Activated T-cell treated with anti-CD3 and anti-CD28 coated beads, Interleukin-2, amount 50 U/mL, for 72 hours (primary cell): ENCODE results near the gene DAPK2. TPM values are rescaled to one million over a fixed set of nuclear protein-coding genes. Genes with fewer than 3 reads are reported as not detected.

Experiments
- ATAC-seq, 2 donors: fragments of 150-1000 bp; cut with Tn5 transposase; replicated peaks in 1 of 2; 2 replicates each; pipeline ENCODE4 v1.10.0; 2021; ENCODE audit warnings: moderate library complexity in 2 of 2, mild to moderate bottlenecking in 1 of 2
- DNase-seq, 2 donors: peaks; one replicate each; pipeline ENCODE4 v3.0.0; 2021 to 2022; ENCODE audit warnings: mixed read lengths in 1 of 2
- H3K27ac Mint-ChIP-seq: one replicate; pipeline ENCODE4 v1.8.0; 2022; ENCODE audit warnings: mild to moderate bottlenecking, moderate library complexity, mixed read lengths
- H3K27me3 Mint-ChIP-seq: one replicate; pipeline ENCODE4 v1.8.0; 2022; ENCODE audit warnings: low read depth, mixed read lengths
- H3K36me3 Mint-ChIP-seq, 2 donors: one replicate each; pipeline ENCODE4 v1.8.0; 2022; ENCODE audit warnings: mixed read lengths in 2 of 2, mild to moderate bottlenecking in 1 of 2; ENCODE audit not compliant: insufficient read depth in 2 of 2
- H3K4me1 Mint-ChIP-seq: one replicate; pipeline ENCODE4 v1.8.0; 2022; ENCODE audit warnings: low read depth, mixed read lengths
- H3K4me3 Mint-ChIP-seq, 2 donors: one replicate each; pipeline ENCODE4 v1.8.0; 2022; ENCODE audit warnings: mild to moderate bottlenecking in 2 of 2, mixed read lengths in 2 of 2, moderate library complexity in 2 of 2
- H3K9me3 Mint-ChIP-seq, 2 donors: one replicate each; pipeline ENCODE4 v1.8.0; 2022; ENCODE audit warnings: mixed read lengths in 2 of 2
- total RNA-seq, 2 donors: library from RNA; stranded (reverse); gene quantifications; one replicate each; pipeline ENCODE4 v1.2.3, GENCODE V29; 2022

Gene DAPK2
- total RNA-seq, 2 donors from 2014 or later, result 2.3 to 3.3 TPM

GRCh38 chr15:64050281-64051092 lies 4.2 kb upstream of the DAPK2 start:
- H3K9me3 Mint-ChIP-seq, result no peaks in the 10 kb centered on the region
- peaks cover 18% of the 10 kb centered on the region for H3K27me3 Mint-ChIP-seq
- H3K36me3 Mint-ChIP-seq, result no peaks in the 10 kb centered on the region
- no peak overlapping the region for H3K27ac Mint-ChIP-seq
- no peak overlapping the region for H3K4me3 Mint-ChIP-seq
- DNase-seq (no peak), ATAC-seq (no peak)
- peaks cover 26% of the 10 kb centered on the region for H3K4me1 Mint-ChIP-seq

- DNase-seq (no peak), ATAC-seq (no peak)
- Mint-ChIP-seq H3K27me3 (peaks cover 30% of the 10 kb centered on the region), H3K27ac (no peak overlapping the region), H3K9me3 (no peaks in the 10 kb centered on the region), H3K4me1 (peaks cover 32% of the 10 kb centered on the region), H3K36me3 (no peaks in the 10 kb centered on the region), H3K4me3 (no peak overlapping the region)
Observed at GRCh38 chr15:64048781-64049460, 2.6 kb upstream of the DAPK2 start.

GRCh38 chr15:64045774-64046420 lies 388 bp downstream of the DAPK2 start:
- ATAC-seq, result peak; percentile 65 to 66
- Mint-ChIP-seq H3K4me3 (peak overlapping the region; percentile 60 to 64), H3K27me3 (peaks cover 30% of the 10 kb centered on the region), H3K36me3 (no peaks in the 10 kb centered on the region), H3K27ac (no peak overlapping the region), H3K4me1 (peaks cover 32% of the 10 kb centered on the region), H3K9me3 (no peaks in the 10 kb centered on the region)
- DNase-seq, result no peak

GRCh38 chr15:64045101-64045435 lies 1.2 kb downstream of the DAPK2 start:
- H3K4me3 Mint-ChIP-seq, result peak overlapping the region in 1 of 2 donors; percentile 64
- peaks cover 30% of the 10 kb centered on the region for H3K27me3 Mint-ChIP-seq
- H3K27ac Mint-ChIP-seq, result no peak overlapping the region
- DNase-seq (no peak), ATAC-seq (no peak)
- no peaks in the 10 kb centered on the region for H3K9me3 Mint-ChIP-seq
- H3K36me3 Mint-ChIP-seq, result no peaks in the 10 kb centered on the region
- peaks cover 25% of the 10 kb centered on the region for H3K4me1 Mint-ChIP-seq

GRCh38 chr15:64044300-64045100 lies 1.8 kb downstream of the DAPK2 start:
- Mint-ChIP-seq H3K27ac (no peak overlapping the region), H3K4me3 (peak overlapping the region in 1 of 2 donors; percentile 64), H3K36me3 (no peaks in the 10 kb centered on the region), H3K9me3 (no peaks in the 10 kb centered on the region), H3K4me1 (peaks cover 23% of the 10 kb centered on the region), H3K27me3 (peaks cover 30% of the 10 kb centered on the region)
- DNase-seq (no peak), ATAC-seq (no peak)

- H3K27me3 Mint-ChIP-seq, result no peaks in the 10 kb centered on the region
- no peaks in the 10 kb centered on the region for H3K36me3 Mint-ChIP-seq
- H3K4me3 Mint-ChIP-seq, result no peak overlapping the region
- no peaks in the 10 kb centered on the region for H3K9me3 Mint-ChIP-seq
- no peak for ATAC-seq
- H3K27ac Mint-ChIP-seq, result no peak overlapping the region
- no peaks in the 10 kb centered on the region for H3K4me1 Mint-ChIP-seq
- DNase-seq, result no peak
Observed at GRCh38 chr15:64038878-64039610, 7.2 kb downstream of the DAPK2 start.

- Mint-ChIP-seq H3K4me3 (no peak overlapping the region), H3K27me3 (no peaks in the 10 kb centered on the region), H3K4me1 (no peaks in the 10 kb centered on the region), H3K27ac (no peak overlapping the region), H3K9me3 (no peaks in the 10 kb centered on the region), H3K36me3 (no peaks in the 10 kb centered on the region)
- no peak for ATAC-seq
- DNase-seq, result no peak
Observed at GRCh38 chr15:64037966-64038365, 8.3 kb downstream of the DAPK2 start.

- DNase-seq (no peak), ATAC-seq (no peak)
- Mint-ChIP-seq H3K4me1 (peaks cover 3% of the 10 kb centered on the region), H3K4me3 (no peak overlapping the region), H3K27me3 (no peaks in the 10 kb centered on the region), H3K36me3 (no peaks in the 10 kb centered on the region), H3K9me3 (no peaks in the 10 kb centered on the region), H3K27ac (no peak overlapping the region)
Observed at GRCh38 chr15:64037116-64037515, 9.2 kb downstream of the DAPK2 start.

- peaks cover 8% of the 10 kb centered on the region for H3K4me1 Mint-ChIP-seq
- H3K27ac Mint-ChIP-seq, result no peak overlapping the region
- H3K27me3 Mint-ChIP-seq, result no peaks in the 10 kb centered on the region
- H3K4me3 Mint-ChIP-seq, result no peak overlapping the region
- no peaks in the 10 kb centered on the region for H3K36me3 Mint-ChIP-seq
- DNase-seq, result no peak
- no peak for ATAC-seq
- H3K9me3 Mint-ChIP-seq, result no peaks in the 10 kb centered on the region
Observed at GRCh38 chr15:64035525-64035924, 10.8 kb downstream of the DAPK2 start.

GRCh38 chr15:64034519-64034918 lies 11.8 kb downstream of the DAPK2 start:
- Mint-ChIP-seq H3K36me3 (no peaks in the 10 kb centered on the region), H3K4me3 (no peak overlapping the region), H3K27me3 (no peaks in the 10 kb centered on the region), H3K27ac (no peak overlapping the region), H3K4me1 (peaks cover 10% of the 10 kb centered on the region), H3K9me3 (no peaks in the 10 kb centered on the region)
- DNase-seq (no peak), ATAC-seq (no peak)

GRCh38 chr15:64032329-64032728 lies 14.0 kb downstream of the DAPK2 start:
- H3K4me3 Mint-ChIP-seq, result no peak overlapping the region
- DNase-seq, result no peak
- no peak overlapping the region for H3K27ac Mint-ChIP-seq
- ATAC-seq, result no peak
- peaks cover 15% of the 10 kb centered on the region for H3K4me1 Mint-ChIP-seq
- no peaks in the 10 kb centered on the region for H3K36me3 Mint-ChIP-seq
- H3K9me3 Mint-ChIP-seq, result no peaks in the 10 kb centered on the region
- H3K27me3 Mint-ChIP-seq, result no peaks in the 10 kb centered on the region

GRCh38 chr15:64030123-64030522 lies 16.2 kb downstream of the DAPK2 start:
- no peak overlapping the region for H3K4me3 Mint-ChIP-seq
- H3K9me3 Mint-ChIP-seq, result no peaks in the 10 kb centered on the region
- no peaks in the 10 kb centered on the region for H3K27me3 Mint-ChIP-seq
- no peak for DNase-seq
- peak in 1 of 2 donors; percentile 33 for ATAC-seq
- peaks cover 15% of the 10 kb centered on the region for H3K4me1 Mint-ChIP-seq
- H3K27ac Mint-ChIP-seq, result no peak overlapping the region
- H3K36me3 Mint-ChIP-seq, result no peaks in the 10 kb centered on the region
